GM12878 (cell line): ENCODE results near the gene SRBD1. TPM values are rescaled to one million over a fixed set of nuclear protein-coding genes. Genes with fewer than 3 reads are reported as not detected.

Source experiments
- ATAC-seq: fragments of 200-7000 bp; cut with Tn5 transposase; 3 replicates; pipeline ENCODE4 v1.9.1; 2020; ENCODE audit warnings: mild to moderate bottlenecking, moderate library complexity
- BruUV-seq: library from RNA; stranded (reverse); fragments of 400-500 nt; replicated peaks from 2 replicates; lab custom pipeline; 2021; lab: Mats Ljungman, UMichigan
- CTCF ChIA-PET: fragments of 300-600 bp; sonication (Branson Sonifier 250); formaldehyde crosslinking; extraction: SDS; loops from one replicate; lab custom pipeline; 2021; ENCODE audit warnings: inconsistent platforms; lab: Yijun Ruan, JAX
- POLR2A ChIA-PET: fragments of 350-600 bp; formaldehyde crosslinking; extraction: SDS; loops from one replicate; lab custom pipeline; 2021; ENCODE audit warnings: inconsistent platforms; lab: Charles Lee
- RAD21 ChIA-PET: fragments of 300-600 bp; sonication (Branson Sonifier 250); formaldehyde crosslinking; loops from one replicate; lab custom pipeline; 2023; ENCODE audit warnings: antibody characterized with exemption; ENCODE audit not compliant: unreplicated experiment; lab: Charles Lee
- SMC1A ChIA-PET: fragments of 300-600 bp; sonication (Branson Sonifier 250); formaldehyde crosslinking; loops from one replicate; lab custom pipeline; 2023; ENCODE audit not compliant: unreplicated experiment, uncharacterized antibody; lab: Charles Lee
- DNase-seq: peaks from one replicate; pipeline ENCODE4 v3.0.0-alpha.2; 2011; ENCODE audit warnings: low read depth, low spot score
- FAIRE-seq: peaks from 3 replicates; lab custom pipeline; 2011; peaks lifted over from hg19 to GRCh38; lab: Jason Lieb, UNC
- H2AFZ ChIP-seq: 2 replicates; pipeline ENCODE4 v1.6.0; 2011; ENCODE audit warnings: low read depth, low read length, control low read depth; ENCODE audit not compliant: control insufficient read depth
- H3K27ac ChIP-seq: 2 replicates; pipeline ENCODE4 v1.5.1; 2011; ENCODE audit warnings: control low read depth; ENCODE audit not compliant: control insufficient read depth, insufficient read depth
- H3K27me3 ChIP-seq, 2 experiments: replicated peaks in 1 of 2; 2 replicates each; pipeline versions ENCODE4 v1.6.0 to v1.6.1; 2011; ENCODE audit warnings: low read length in 1 of 2; ENCODE audit not compliant: control insufficient read depth in 2 of 2, insufficient read depth in 2 of 2
- H3K36me3 ChIP-seq, 2 experiments: 2 replicates each; pipeline ENCODE4 v1.5.1; 2011; ENCODE audit warnings: low read length in 1 of 2; ENCODE audit not compliant: control insufficient read depth in 2 of 2, insufficient read depth in 2 of 2
- H3K4me1 ChIP-seq: 2 replicates; pipeline ENCODE4 v1.6.1; 2011; ENCODE audit warnings: mild to moderate bottlenecking, low read length, moderate library complexity, mixed read lengths; ENCODE audit not compliant: control insufficient read depth, insufficient read depth
- H3K4me2 ChIP-seq: 2 replicates; pipeline ENCODE4 v1.6.0; 2011; ENCODE audit warnings: control low read depth; ENCODE audit not compliant: control insufficient read depth, insufficient read depth
- H3K4me3 ChIP-seq: fragments of 200-600 bp; sonication (generic); 2 replicates; pipeline ENCODE4 v1.5.1; 2016
- H3K79me2 ChIP-seq: 2 replicates; pipeline ENCODE4 v1.6.0; 2011; ENCODE audit warnings: low read length; ENCODE audit not compliant: control insufficient read depth, insufficient read depth
- H3K9ac ChIP-seq: 2 replicates; pipeline ENCODE4 v1.8.0; 2011; ENCODE audit warnings: low read length, control low read depth, mixed read lengths; ENCODE audit not compliant: control insufficient read depth, insufficient read depth
- H3K9me3 ChIP-seq: replicated peaks from 3 replicates; pipeline ENCODE4 v1.5.1; 2011; ENCODE audit warnings: mild to moderate bottlenecking, low read length; ENCODE audit not compliant: control insufficient read depth, insufficient read depth
- H4K20me1 ChIP-seq: 2 replicates; pipeline ENCODE4 v1.6.0; 2011; ENCODE audit not compliant: control insufficient read depth, insufficient read depth
- ASH2L ChIP-seq: fragments of 300-600, 200-600 bp; sonication (generic); IDR thresholded peaks from 2 replicates; pipeline ENCODE4 v1.6.1; 2017; ENCODE audit warnings: low read depth, mild to moderate bottlenecking, borderline replicate concordance
- ATF2 ChIP-seq: IDR thresholded peaks from 2 replicates; pipeline ENCODE4 v1.6.1; 2012; ENCODE audit warnings: low read length, inconsistent platforms
- BCL3 ChIP-seq: IDR thresholded peaks from 2 replicates; pipeline ENCODE4 v1.6.1; 2011; ENCODE audit warnings: borderline replicate concordance, low read depth, mild to moderate bottlenecking, moderate library complexity, low read length; ENCODE audit not compliant: insufficient read depth, poor library complexity, severe bottlenecking
- CTCF ChIP-seq, 3 experiments: IDR thresholded peaks in 2 of 3; conservative IDR thresholded peaks in 1 of 3; 2 replicates each; pipeline ENCODE4 v1.5.1; 2011; ENCODE audit warnings: low read depth in 3 of 3, low read length in 3 of 3, mild to moderate bottlenecking in 3 of 3, control low read depth in 2 of 3, moderate library complexity in 2 of 3, inconsistent platforms in 1 of 3, mixed read lengths in 1 of 3; ENCODE audit not compliant: control insufficient read depth in 2 of 3, insufficient read depth in 1 of 3; ENCODE audit errors: extremely low read depth in 1 of 3
- KDM1A ChIP-seq: fragments of 200-600 bp; sonication (generic); IDR thresholded peaks from 2 replicates; pipeline ENCODE4 v1.6.1; 2016; ENCODE audit warnings: borderline replicate concordance
- MYC ChIP-seq: IDR thresholded peaks from 2 replicates; pipeline ENCODE4 v1.6.1; 2011; ENCODE audit warnings: mild to moderate bottlenecking, low read length, moderate library complexity, inconsistent platforms; ENCODE audit not compliant: insufficient read depth, insufficient replicate concordance, insufficient read length, severe bottlenecking
- NRF1 ChIP-seq: conservative IDR thresholded peaks from 2 replicates; pipeline ENCODE4 v1.6.1; 2011; ENCODE audit warnings: mild to moderate bottlenecking, low read depth, low read length, improper control_type of control experiment
- POU2F2 ChIP-seq: IDR thresholded peaks from 3 replicates; pipeline ENCODE4 v1.6.1; 2011; ENCODE audit warnings: low read depth, mild to moderate bottlenecking, low read length, borderline replicate concordance
- RAD21 ChIP-seq: IDR thresholded peaks from 2 replicates; pipeline ENCODE4 v1.6.1; 2011; ENCODE audit warnings: mild to moderate bottlenecking, low read depth, low read length, moderate library complexity; ENCODE audit not compliant: insufficient read depth
- RUNX3 ChIP-seq: IDR thresholded peaks from 2 replicates; pipeline ENCODE4 v1.6.1; 2012; ENCODE audit warnings: low read length, inconsistent platforms
- SMC3 ChIP-seq: IDR thresholded peaks from 2 replicates; pipeline ENCODE4 v1.6.1; 2011; ENCODE audit warnings: low read length, improper control_type of control experiment, borderline replicate concordance
- SP1 ChIP-seq: IDR thresholded peaks from one replicate; pipeline ENCODE4 v1.6.1; 2011; ENCODE audit warnings: low read depth, low read length
- SREBF2 ChIP-seq: IDR thresholded peaks from 2 replicates; pipeline ENCODE4 v1.6.1; 2012; ENCODE audit warnings: mild to moderate bottlenecking, low read length
- TBL1XR1 ChIP-seq: IDR thresholded peaks from 2 replicates; pipeline ENCODE4 v1.6.1; 2012; ENCODE audit warnings: low read depth, low read length, improper control_type of control experiment
- ZNF207 ChIP-seq: fragments of 450-650 bp; IDR thresholded peaks from 2 replicates; pipeline ENCODE4 v1.6.1; 2014; ENCODE audit warnings: antibody characterized with exemption, mild to moderate bottlenecking, borderline replicate concordance
- ZNF24 ChIP-seq: fragments of 450-650 bp; IDR thresholded peaks from 2 replicates; pipeline ENCODE4 v1.6.1; 2017; ENCODE audit warnings: antibody characterized with exemption, mild to moderate bottlenecking
- ZNF622 ChIP-seq: fragments of 450-650 bp; IDR thresholded peaks from 2 replicates; pipeline ENCODE4 v1.6.1; 2017; ENCODE audit warnings: mild to moderate bottlenecking, inconsistent platforms
- WGBS: methylation state at CpG from one replicate; pipeline ENCODE4 v1.1.6; 2016; ENCODE audit warnings: low lambda C conversion rate; ENCODE audit not compliant: insufficient replicate concordance, insufficient coverage; ENCODE audit errors: missing lambda C conversion rate; 5-methylcytosine and 5-hydroxymethylcytosine counted together
- in situ Hi-C: fragments of 300-500 bp; cut with MboI; formaldehyde crosslinking; loops from 9 replicates; pipeline ENCODE4 v1.14.3; 2018; ENCODE audit warnings: mixed read lengths
- intact Hi-C: fragments of 100-400 bp; cut with micrococcal nuclease; formaldehyde crosslinking; loops from one replicate; pipeline ENCODE4 v1.14.2; 2022; ENCODE audit not compliant: unreplicated experiment
- polyA plus RNA-seq, 11 experiments: library from polyadenylated mRNA; depleted of rRNA in 4 of 11; unstranded in 6 of 11; stranded (reverse) in 5 of 11; fragments of >200 nt; fragmentation: Nextera tagmentation in 4 of 11; fragmentation: Illumina TruSeq in 1 of 11; extraction: Ambion mirVana in 4 of 11; extraction: Trizol in 1 of 11; gene quantifications; 1 replicate in 1 of 11; 2 replicates in 10 of 11; pipeline versions ENCODE4 v1.2.1 to v1.2.3, GENCODE V29; 2011 to 2016; ENCODE audit warnings: inconsistent platforms in 2 of 11, missing spikeins in 2 of 11, low read depth in 1 of 11
- total RNA-seq, 4 experiments: library from RNA; depleted of rRNA in 3 of 4; stranded (reverse); fragments of >200 nt in 3 of 4; fragmentation: Illumina TruSeq in 1 of 4; extraction: Trizol in 1 of 4; gene quantifications; 2 replicates each; pipeline versions ENCODE4 v1.2.1 to v1.2.3, GENCODE V29; 2013 to 2021

SRBD1 gene
- total and polyA plus RNA-seq, 10 of the 15 experiments (the other 5 are each of a cell fraction or from before 2014, with no cell fraction given), result 9.7 to 33.1 (median 20.1) TPM

- TF ChIP-seq SP1, result no peak
- no peak for TF ChIP-seq ZNF24
- no peak for TF ChIP-seq NRF1
- no peak for TF ChIP-seq MYC
- TF ChIP-seq RUNX3, result no peak
- no peak for TF ChIP-seq ASH2L
- no peak for TF ChIP-seq SREBF2
- TF ChIP-seq, all 136 proteins: peak for 0
Observed at GRCh38 chr2:45586600-45586999, 24.5 kb downstream of the SRBD1 start (continued).

GRCh38 chr2:45585267-45585861 lies 25.7 kb downstream of the SRBD1 start:
- no peaks in the 10 kb centered on the region for H3K27me3 ChIP-seq
- POLR2A ChIA-PET, result no interaction called here
- peak; percentile 47 for FAIRE-seq
- H3K79me2 ChIP-seq, result peaks cover 4% of the 10 kb centered on the region; the same call in 1 of the 2 replicates
- peaks cover 0 to 2% of the 10 kb centered on the region in 2 experiments; a peak in 1 of 4 replicates for H3K36me3 ChIP-seq
- H3K4me3 ChIP-seq, result no peak overlapping the region
- no peak overlapping the region for H3K9ac ChIP-seq
- no peaks in the 10 kb centered on the region for H4K20me1 ChIP-seq
- no peak overlapping the region for H2AFZ ChIP-seq
- TF ChIP-seq ZNF622 (no peak), RAD21 (peak; percentile 56), ZNF207 (no peak), SMC3 (peak; percentile 33; the same call in 1 of the 2 replicates), CTCF (IDR thresholded peaks at IDR 0.05 in 2 of 3, conservative IDR thresholded peaks at IDR 0.05 in 1 of 3; ENCODE audit: control insufficient read depth in 2 of 3, extremely low read depth in 1 of 3, insufficient read depth in 1 of 3, low read depth in 3 of 3, low read length in 3 of 3) (peak; percentile 50 to 69 (median 66)), POU2F2 (no peak), ATF2 (no peak), TBL1XR1 (no peak), BCL3 (no peak), KDM1A (no peak)
- TF ChIP-seq, all 136 proteins: peak for 3
- no peak for DNase-seq
- 96% methylated on average over 5 of the region's 5 CpGs for WGBS
- ChIA-PET CTCF (interaction anchor here (0.9 to 5.6 kb wide), 21 partner anchors 8 to 350 kb away, joined by 3 to 23 read pairs (median 5); no protein-coding TSS in a partner anchor), RAD21 (interaction anchor here (0.6 to 1.7 kb wide), 6 partner anchors 9 to 1509 kb away, joined by 3 to 7 read pairs (median 4); no protein-coding TSS in a partner anchor), SMC1A (interaction anchor here (0.6 to 2.9 kb wide), 16 partner anchors 9 to 879 kb away, joined by 3 to 15 read pairs (median 4); no protein-coding TSS in a partner anchor)
- Histone ChIP-seq H3K9me3 (no peaks in the 10 kb centered on the region), H3K27ac (no peak overlapping the region), H3K4me1 (no peaks in the 10 kb centered on the region), H3K4me2 (no peak overlapping the region)
- ATAC-seq, result peak; percentile 86
- BruUV-seq, result no TSS peak
- intact Hi-C loops, result no loop called here
- in situ Hi-C loops, result no loop called here
